NCI-H524 (cell line): ENCODE measurements around the gene CTSE.

Experiments
- DNase-seq, 2 experiments: peaks; one replicate each; lab custom pipeline; 2025; lab: John Stamatoyannopoulos, UW

Gene CTSE

DNA sequence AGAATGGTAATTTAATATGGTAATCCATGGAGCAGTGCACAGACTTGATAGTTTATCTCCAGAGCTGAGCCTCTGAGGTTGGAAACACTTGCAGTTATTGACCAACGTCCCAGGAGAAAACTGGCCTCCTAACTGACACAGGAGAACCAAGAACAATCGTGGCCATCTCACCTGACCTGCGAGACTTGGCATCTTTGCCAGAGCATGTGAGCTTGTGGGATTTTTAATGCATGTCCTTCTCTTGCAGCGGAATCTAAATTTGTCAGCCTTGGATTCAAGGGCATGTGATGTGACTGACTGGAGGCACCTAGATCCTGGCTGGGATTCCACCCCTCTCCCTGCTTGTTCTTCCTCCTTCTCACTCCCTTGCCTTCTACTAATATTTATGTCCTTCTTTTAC, 52.6 kb downstream of the CTSE start:
- DNase-seq = no peak

DNA sequence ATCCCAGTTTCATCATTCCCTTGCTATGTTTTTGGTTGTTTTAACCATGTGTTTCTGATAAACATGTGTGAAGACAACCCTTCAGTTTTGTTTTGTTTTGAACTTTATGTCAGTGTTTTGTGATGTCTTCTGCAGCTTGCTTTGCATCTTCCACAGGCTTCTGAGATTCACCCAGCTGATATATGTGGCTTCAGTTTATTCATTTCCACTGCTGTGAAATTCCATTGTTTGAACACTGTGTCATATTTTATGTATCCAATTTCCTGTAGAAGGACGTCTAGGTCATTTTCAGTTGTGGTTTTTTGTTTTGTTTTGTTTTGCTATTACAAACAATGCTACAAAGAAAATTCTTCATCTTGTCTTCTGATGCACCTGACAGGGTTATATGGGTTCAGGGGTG, 53.2 kb downstream of the CTSE start:
- no peak for DNase-seq

DNA sequence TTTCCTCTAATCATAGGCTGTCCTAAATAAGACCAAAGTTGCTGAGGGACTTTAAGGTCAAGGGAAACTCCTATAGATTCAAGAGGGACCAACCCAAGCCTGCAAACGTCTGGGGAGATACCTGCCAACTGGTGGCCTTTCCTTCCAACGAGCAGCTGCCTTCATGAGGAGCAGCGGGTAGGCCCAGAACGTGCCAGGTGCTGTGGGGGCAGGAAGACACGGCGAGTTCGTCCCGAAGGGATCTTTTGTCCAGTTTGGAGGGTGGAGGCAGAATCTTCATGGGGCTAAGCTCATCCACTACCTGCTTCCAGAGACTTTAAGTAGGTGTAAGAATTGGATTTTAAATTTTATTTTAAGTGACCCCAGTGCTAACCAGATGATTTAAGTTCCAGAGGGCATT, 54.5 kb downstream of the CTSE start:
- DNase-seq = no peak

DNA sequence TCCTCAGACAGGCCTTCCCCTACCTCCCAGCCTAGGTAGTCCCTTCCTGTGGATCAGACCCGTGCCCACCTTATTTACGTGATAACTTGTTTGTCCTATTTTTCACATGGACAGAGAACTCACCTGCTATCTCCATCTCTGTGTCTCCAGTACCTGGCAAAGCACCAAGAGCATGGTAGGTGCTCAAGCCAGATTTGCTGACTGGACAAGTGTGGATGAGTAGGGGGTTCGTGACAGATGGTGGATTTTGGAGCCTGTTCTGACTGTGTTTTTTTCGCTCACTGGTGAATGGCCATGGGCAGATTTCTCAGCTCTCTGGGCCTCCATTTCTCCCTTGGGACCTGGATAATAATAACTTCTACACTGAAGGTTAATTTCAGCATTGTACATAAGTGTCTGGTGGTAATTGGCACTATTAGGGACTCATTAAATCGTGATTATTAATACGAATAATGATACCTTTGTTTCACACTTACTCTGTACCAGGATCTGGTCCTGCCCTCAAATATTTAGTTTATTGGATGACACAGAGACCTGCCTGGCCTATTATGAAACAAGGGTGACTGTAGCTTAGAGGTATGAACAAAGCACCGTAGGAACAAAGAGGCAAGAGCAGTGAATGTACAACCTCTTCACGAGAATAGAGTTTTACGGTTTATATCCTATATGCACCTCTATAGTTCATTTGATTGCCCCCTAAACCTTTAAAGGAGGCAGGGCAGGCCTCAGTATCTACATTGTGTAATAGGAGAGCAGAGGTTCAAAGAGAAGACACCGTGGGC, 56.0 kb downstream of the CTSE start:
- peak; percentile 75 to 80 for DNase-seq

DNA sequence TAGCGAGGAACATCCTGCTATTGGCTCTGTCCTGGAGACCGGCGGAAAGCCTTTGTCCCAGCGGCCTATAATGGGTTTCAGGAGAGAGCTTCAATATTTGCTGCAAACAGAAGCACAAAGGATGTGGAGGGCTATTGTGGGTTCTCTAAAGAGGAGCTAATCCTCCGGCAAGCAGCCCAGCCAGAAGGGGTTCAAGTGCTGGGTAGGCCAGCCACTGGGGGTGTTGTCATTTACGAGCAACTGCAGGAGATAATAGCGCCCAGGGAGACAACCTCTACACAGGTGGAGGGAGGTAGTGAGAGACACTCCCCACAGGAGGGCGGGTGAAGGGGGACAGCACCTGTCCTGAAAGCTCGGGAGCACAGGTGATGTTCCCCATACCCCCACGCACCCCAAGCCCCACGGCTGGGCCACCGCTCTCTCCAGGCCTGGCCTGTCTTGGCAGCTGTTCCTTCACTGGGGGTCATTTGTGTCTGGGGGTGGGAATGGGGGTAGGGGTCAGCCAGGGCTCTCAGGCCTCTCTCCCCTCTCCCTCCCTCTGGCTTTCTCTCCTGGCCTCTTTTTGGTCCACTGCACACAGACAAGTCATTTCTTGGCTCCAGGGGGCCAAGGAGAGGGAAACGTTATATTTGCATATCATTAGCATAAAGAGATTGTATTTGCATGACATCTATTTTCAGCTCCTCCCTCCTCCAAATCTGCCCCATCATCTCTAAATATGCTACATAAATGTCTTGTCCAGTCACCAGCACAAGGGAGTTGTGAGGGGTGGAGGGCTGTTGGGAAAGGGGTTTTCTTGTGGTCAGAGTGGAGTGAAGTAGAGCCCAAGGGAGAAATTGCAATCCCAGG, 58.4 kb downstream of the CTSE start:
- no peak for DNase-seq

DNA sequence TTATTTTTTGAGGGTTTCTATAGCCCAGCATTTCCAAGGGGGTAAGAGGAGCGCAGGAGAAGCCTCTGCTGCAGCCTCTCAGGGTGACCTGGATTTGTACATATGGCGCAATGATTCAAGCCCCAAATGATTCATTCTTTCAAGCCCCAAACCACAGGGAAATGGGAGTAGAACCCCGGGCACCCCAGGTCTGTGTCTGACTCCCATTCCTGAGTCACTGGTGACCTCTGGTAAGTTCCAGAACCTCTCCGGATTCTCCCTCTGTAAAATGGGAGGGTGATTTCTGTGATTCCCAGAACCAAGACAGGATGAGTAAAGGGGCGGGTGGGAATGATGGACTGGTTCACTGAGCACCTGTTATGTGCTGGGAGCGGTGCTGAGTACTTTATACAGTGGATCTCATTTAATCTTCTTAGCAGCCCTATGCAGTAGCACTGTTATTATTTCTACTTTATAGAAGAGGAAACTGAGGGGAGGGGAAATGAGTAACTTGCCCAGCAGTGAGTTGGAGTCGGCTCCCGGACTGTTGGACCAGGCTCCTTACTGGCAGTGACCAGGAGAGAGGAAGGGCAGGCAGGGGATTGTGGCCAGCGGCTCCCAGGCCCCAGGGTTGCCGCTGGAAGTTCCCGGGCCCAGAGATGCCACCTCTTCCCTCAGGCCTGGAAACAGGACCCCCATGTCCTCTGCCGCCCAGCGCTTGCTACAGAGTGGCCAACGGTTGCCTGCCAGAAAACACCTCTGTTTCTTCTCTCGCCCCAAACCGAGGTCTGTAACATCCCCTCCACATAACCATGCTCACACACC, 60.1 kb downstream of the CTSE start:
- no peak for DNase-seq

DNA sequence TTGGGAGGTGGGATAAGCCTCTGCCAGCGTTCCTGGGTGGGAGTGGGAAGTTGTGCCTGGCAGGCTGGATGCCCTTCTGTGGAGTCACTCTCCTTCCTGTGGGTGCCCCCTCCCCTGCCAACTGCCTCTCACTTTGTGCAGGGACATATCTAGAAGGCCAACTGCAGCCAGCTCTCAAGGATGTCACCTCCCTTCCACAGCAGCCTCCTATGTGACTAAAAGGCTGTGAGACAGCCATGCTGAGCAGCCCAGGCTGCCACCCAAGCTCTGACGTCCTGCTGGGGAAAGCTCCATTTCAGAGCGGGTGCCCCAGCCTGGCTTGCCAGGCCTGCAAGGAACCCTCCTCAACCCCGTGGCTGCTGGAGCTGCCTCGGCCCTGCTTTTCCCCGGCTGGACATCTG, 60.9 kb downstream of the CTSE start:
- DNase-seq = no peak

DNA sequence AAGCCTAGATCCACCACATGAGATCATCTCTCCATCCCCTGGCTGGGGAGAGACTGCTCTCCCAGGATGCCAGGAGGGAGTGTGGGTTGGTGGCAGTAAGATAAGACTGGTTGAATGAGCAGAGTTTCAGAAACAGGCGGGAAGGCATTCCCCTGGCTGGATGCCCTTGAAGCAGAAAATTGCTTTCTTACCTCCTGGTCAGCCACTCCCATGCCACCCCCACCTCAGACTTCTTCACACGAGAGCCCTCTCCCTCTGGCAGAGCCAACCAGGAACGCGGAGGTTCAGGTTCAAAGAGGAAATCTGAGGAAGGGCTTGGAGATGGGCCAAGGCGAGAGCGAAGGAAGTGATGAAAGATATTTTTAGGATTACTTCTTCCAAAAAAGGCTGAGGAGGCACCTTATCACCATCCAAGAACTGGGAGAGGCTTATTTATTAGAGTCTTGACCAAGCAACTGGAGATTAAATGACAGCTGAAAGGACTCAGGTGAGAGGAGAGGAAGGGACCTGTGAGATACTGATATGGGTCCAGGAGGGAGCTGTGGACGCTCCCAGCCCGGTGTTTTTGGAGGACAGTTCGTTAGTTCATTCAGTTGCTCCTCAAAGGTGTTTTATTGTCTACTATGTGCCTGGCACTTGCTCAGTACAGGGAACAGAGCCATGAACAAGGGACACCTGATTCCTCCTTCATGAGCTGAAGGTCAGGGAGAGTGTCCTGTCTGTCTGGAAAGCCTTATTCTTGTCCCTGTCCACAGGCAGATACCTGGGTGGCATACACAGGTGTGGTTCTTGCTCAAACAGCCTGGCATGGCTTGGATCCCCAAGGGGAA, 61.5 kb downstream of the CTSE start:
- DNase-seq = no peak

DNA sequence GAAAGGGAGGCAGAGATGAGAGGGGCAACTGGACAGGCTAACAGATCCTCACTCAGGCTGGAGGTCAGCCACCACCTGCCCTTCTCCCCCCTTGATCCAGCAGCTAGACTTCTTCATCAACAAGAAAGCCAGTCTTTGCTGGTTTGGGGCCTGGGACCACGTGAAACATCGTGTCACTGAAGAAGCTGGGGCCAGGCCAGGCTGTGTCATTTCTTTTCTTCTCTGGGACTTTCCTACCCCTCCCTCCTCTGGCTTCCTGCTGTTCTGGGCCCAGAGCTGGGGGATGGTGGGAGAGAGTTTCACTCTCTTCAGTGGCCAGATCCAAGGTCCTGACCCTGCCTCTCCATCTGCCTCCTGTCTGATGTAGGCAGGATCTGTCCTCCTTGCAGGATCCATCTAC, 62.3 kb downstream of the CTSE start:
- DNase-seq = no peak

DNA sequence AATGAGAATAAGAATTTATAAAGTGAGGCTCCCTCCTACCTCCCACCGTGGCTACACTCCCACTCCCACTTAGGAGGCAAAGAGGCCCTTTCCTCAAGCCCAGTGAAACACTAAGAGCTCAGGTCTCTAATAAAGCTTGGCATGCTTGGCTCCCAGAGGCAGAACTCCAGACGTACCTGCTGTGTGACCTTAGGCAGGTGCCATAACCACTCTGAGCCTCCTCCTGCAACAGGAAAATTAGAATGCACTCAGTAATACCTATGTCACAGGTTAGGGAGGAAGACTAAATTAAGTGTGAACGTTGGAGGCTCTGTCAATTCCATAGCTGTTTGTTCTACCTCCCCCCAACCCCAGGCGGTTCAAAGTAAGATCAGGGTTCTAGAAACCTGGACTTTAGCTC, 63.9 kb downstream of the CTSE start:
- no peak for DNase-seq
